Mucosa of descending colon (tissue), 3 donors: ENCODE data around the gene ZCCHC14. TPM values are rescaled to one million over a fixed set of nuclear protein-coding genes. Genes with fewer than 3 reads are reported as not detected.
A peak's percentile ranks its signal among the peaks of the same experiment; 100 is the strongest.
"Not testable (repeated sequence)": the region's sequence is repeated elsewhere in the genome, so short reads cannot be mapped to it uniquely, and the experiment has no call there.

Source experiments
- ATAC-seq: fragments of 200-7000 bp; cut with Tn5 transposase; one replicate; pipeline ENCODE4 v1.9.1; 2020; ENCODE audit warnings: mild to moderate bottlenecking, moderate library complexity
- DNase-seq, 3 donors: peaks; one replicate each; pipeline ENCODE4 v3.0.0-alpha.2; 2020
- H3K36me3 ChIP-seq: fragments of 200-600 bp; one replicate; pipeline ENCODE4 v1.8.0; 2021; ENCODE audit warnings: low read depth, mild to moderate bottlenecking
- H3K4me1 ChIP-seq: fragments of 200-600 bp; one replicate; pipeline ENCODE4 v1.8.0; 2021; ENCODE audit warnings: low read depth, mild to moderate bottlenecking
- H3K4me3 ChIP-seq: fragments of 200-600 bp; one replicate; pipeline ENCODE4 v1.8.0; 2021; ENCODE audit warnings: mild to moderate bottlenecking
- H3K9me3 ChIP-seq: fragments of 200-600 bp; one replicate; pipeline ENCODE4 v1.8.0; 2021; ENCODE audit warnings: mild to moderate bottlenecking
- CTCF ChIP-seq: fragments of 200-600 bp; IDR thresholded peaks from one replicate; pipeline ENCODE4 v1.8.0; 2022; ENCODE audit warnings: antibody characterized with exemption, mild to moderate bottlenecking
- intact Hi-C, 2 donors: fragments of 100-400 bp; cut with DNase I in 1 of 2; cut with micrococcal nuclease in 1 of 2; formaldehyde crosslinking; loops; one replicate each; pipeline versions ENCODE4 v1.11.0 to v1.11.1; 2022; cut with DNase I, micrococcal nuclease
- total RNA-seq, 3 donors: library from RNA; stranded (reverse); fragmentation: NEBNext Ultra II Directional in 2 of 3; extraction: Animal tissue kit (Norgen Biotek cat#: 25700) in 2 of 3; gene quantifications; one replicate each; pipeline versions ENCODE4 v1.2.1 to v1.2.4, GENCODE V29; 2021 to 2023
- donor health status: DM: no; HTN: no; CAD: no; lungs with moderate emphysema.
- donor health status: DM: no; HTN: no; CAD: no.
- donor health status: DM: no; HTN: yes; CAD: no.

The ZCCHC14 gene
- total RNA-seq, 3 donors from 2014 or later: 30.3 to 36.4 (median 32.3) TPM

- intact Hi-C loops: no loop called here
- no peak for ATAC-seq
- H3K4me1 ChIP-seq: peaks cover 33% of the 10 kb centered on the region
- no peaks in the 10 kb centered on the region for H3K36me3 ChIP-seq
- H3K4me3 ChIP-seq: no peak overlapping the region
- DNase-seq: no peak
- no peaks in the 10 kb centered on the region for H3K9me3 ChIP-seq
- TF ChIP-seq CTCF: no peak
Measured at GRCh38 chr16:87388818-87389134, 104.0 kb downstream of the ZCCHC14 start.

GRCh38 chr16:87387942-87388817, 104.6 kb downstream of the ZCCHC14 start:
- no peak overlapping the region for H3K4me3 ChIP-seq
- intact Hi-C loops: no loop called here

GRCh38 chr16:87384875-87385167, 108.0 kb downstream of the ZCCHC14 start:
- not testable (repeated sequence) for ATAC-seq
- DNase-seq: peak in 2 of 3 donors; percentile 34 to 53

More at GRCh38 chr16:87387942-87388817, 104.6 kb downstream of the ZCCHC14 start:
- H3K36me3 ChIP-seq: no peaks in the 10 kb centered on the region
- no peaks in the 10 kb centered on the region for H3K9me3 ChIP-seq
- DNase-seq: peak; percentile 85 to 93 (median 92)
- TF ChIP-seq CTCF: no peak
- peaks cover 31% of the 10 kb centered on the region for H3K4me1 ChIP-seq
- peak; percentile 68 for ATAC-seq

GRCh38 chr16:87384162-87384874, 108.5 kb downstream of the ZCCHC14 start:
- ATAC-seq: peak; percentile 29
- Histone ChIP-seq H3K9me3 (no peaks in the 10 kb centered on the region), H3K4me1 (peaks cover 62% of the 10 kb centered on the region), H3K4me3 (peak overlapping the region; percentile 35), H3K36me3 (no peaks in the 10 kb centered on the region)
- intact Hi-C loops: no loop called here
- no peak for TF ChIP-seq CTCF
- peak; percentile 62 to 83 (median 80) for DNase-seq

More at GRCh38 chr16:87384875-87385167, 108.0 kb downstream of the ZCCHC14 start:
- H3K36me3 ChIP-seq, H3K9me3 ChIP-seq, intact Hi-C loops: not testable (repeated sequence)
- peaks cover 57% of the 10 kb centered on the region for H3K4me1 ChIP-seq
- peak overlapping the region; percentile 35 for H3K4me3 ChIP-seq

GRCh38 chr16:87383505-87384161, 109.2 kb downstream of the ZCCHC14 start, which contains the start of gene FBXO31:
FBXO31 (minus strand) TSS chr16:87383776; CDS start chr16:87383744, 32 bp downstream.
- ATAC-seq: peak; percentile 81
- no peak for TF ChIP-seq CTCF
- peaks cover 61% of the 10 kb centered on the region for H3K4me1 ChIP-seq
- peak within 1 kb of the TSS; percentile 35 for H3K4me3 ChIP-seq
- no peaks in the 10 kb centered on the region for H3K9me3 ChIP-seq
- intact Hi-C loops: no loop called here
- peak; percentile 90 to 94 (median 91) for DNase-seq
- no peaks in the 10 kb centered on the region for H3K36me3 ChIP-seq
